Measurements from ENCODE around the gene WDTC1.
A peak's percentile ranks its signal among the peaks of the same experiment; 100 is the strongest.

Gene WDTC1

GRCh38 chr1:27318596-27318995, 84.2 kb downstream of the WDTC1 start:
- H3K4me3 ChIP-seq (ENCODE audit: low read depth, low read length): no peak overlapping the region
- in situ Hi-C loops (cut with HindIII; ENCODE audit: low sequenced_read_pairs): no loop called here
- TF ChIP-seq CTCF (IDR thresholded peaks at IDR 0.05; ENCODE audit: low read depth, low read length, missing control alignments): no peak
- DNase-seq (ENCODE audit: low read depth): no peak

- H3K4me3 ChIP-seq (ENCODE audit: low read depth, low read length): peak within 1 kb of the TSS; percentile 100
- in situ Hi-C loops (cut with HindIII; ENCODE audit: low sequenced_read_pairs): no loop called here
- TF ChIP-seq CTCF (IDR thresholded peaks at IDR 0.05; ENCODE audit: low read depth, low read length, missing control alignments): no peak
- peak; percentile 90 for DNase-seq (ENCODE audit: low read depth)
These were observed 87.6 kb downstream of the WDTC1 start, which contains the start of gene TMEM222 for GRCh38 chr1:27321813-27322568. TMEM222 (plus strand) TSS chr1:27322163; CDS start chr1:27322198, 35 bp downstream.

- peak overlapping the region; percentile 100 for H3K4me3 ChIP-seq (ENCODE audit: low read depth, low read length)
- in situ Hi-C loops (cut with HindIII; ENCODE audit: low sequenced_read_pairs): no loop called here
- DNase-seq (ENCODE audit: low read depth): no peak
- no peak for TF ChIP-seq CTCF (IDR thresholded peaks at IDR 0.05; ENCODE audit: low read depth, low read length, missing control alignments)
These were observed 88.3 kb downstream of the WDTC1 start for GRCh38 chr1:27322569-27323240.

- TF ChIP-seq CTCF (IDR thresholded peaks at IDR 0.05; ENCODE audit: low read depth, low read length, missing control alignments): no peak
- DNase-seq (ENCODE audit: low read depth): no peak
- H3K4me3 ChIP-seq (ENCODE audit: low read depth, low read length): no peak overlapping the region
- in situ Hi-C loops (cut with HindIII; ENCODE audit: low sequenced_read_pairs): no loop called here
These were observed 90.9 kb downstream of the WDTC1 start for GRCh38 chr1:27325286-27325685.

- in situ Hi-C loops (cut with HindIII; ENCODE audit: low sequenced_read_pairs): no loop called here
- H3K4me3 ChIP-seq (ENCODE audit: low read depth, low read length): no peak overlapping the region
- no peak for DNase-seq (ENCODE audit: low read depth)
- no peak for TF ChIP-seq CTCF (IDR thresholded peaks at IDR 0.05; ENCODE audit: low read depth, low read length, missing control alignments)
These were observed 93.5 kb downstream of the WDTC1 start for GRCh38 chr1:27327964-27328363.

- no peak overlapping the region for H3K4me3 ChIP-seq (ENCODE audit: low read depth, low read length)
- in situ Hi-C loops (cut with HindIII; ENCODE audit: low sequenced_read_pairs): no loop called here
- DNase-seq (ENCODE audit: low read depth): no peak
- no peak for TF ChIP-seq CTCF (IDR thresholded peaks at IDR 0.05; ENCODE audit: low read depth, low read length, missing control alignments)
These were observed 96.4 kb downstream of the WDTC1 start for GRCh38 chr1:27330786-27331185.
